OCI-LY1 (cell line): ENCODE measurements around the gene RANBP17.
A peak's percentile ranks its signal among the peaks of the same experiment; 100 is the strongest.

Source experiments
- H2AFZ ChIP-seq: fragments of 200-600 bp; sonication (generic), shearing (Covaris generic); 2 replicates; pipeline ENCODE4 v1.6.0; 2014; ENCODE audit warnings: antibody characterized with exemption, mild to moderate bottlenecking, low read length
- H3F3A ChIP-seq: fragments of 200-600 bp; sonication (generic), shearing (Covaris generic); 2 replicates; pipeline ENCODE4 v1.6.0; 2014; ENCODE audit warnings: mild to moderate bottlenecking, antibody characterized with exemption, low read length, moderate library complexity; ENCODE audit not compliant: insufficient read depth
- H3K27ac ChIP-seq: fragments of 200-600 bp; sonication (generic); 2 replicates; pipeline ENCODE4 v1.5.1; 2014; ENCODE audit warnings: low read length, mixed run types, mild to moderate bottlenecking, low read depth; ENCODE audit not compliant: poor library complexity, severe bottlenecking
- H3K27me3 ChIP-seq: fragments of 200-600 bp; sonication (generic); 2 replicates; pipeline ENCODE4 v1.6.0; 2014; ENCODE audit warnings: antibody characterized with exemption, mild to moderate bottlenecking, low read length, moderate library complexity; ENCODE audit not compliant: insufficient read depth
- H3K36me3 ChIP-seq: fragments of 200-600 bp; sonication (generic); 2 replicates; pipeline ENCODE4 v1.6.1; 2014; ENCODE audit warnings: mild to moderate bottlenecking, antibody characterized with exemption, low read length, moderate library complexity, mixed read lengths; ENCODE audit not compliant: insufficient read depth
- H3K4me1 ChIP-seq: fragments of 200-600 bp; sonication (generic); 2 replicates; pipeline ENCODE4 v1.5.1; 2014; ENCODE audit warnings: mild to moderate bottlenecking, low read length, moderate library complexity; ENCODE audit not compliant: insufficient read depth, severe bottlenecking
- H3K4me2 ChIP-seq: fragments of 200-600 bp; sonication (generic), shearing (Covaris generic); 2 replicates; pipeline ENCODE4 v1.6.1; 2014; ENCODE audit warnings: low read length
- H3K4me3 ChIP-seq: fragments of 200-600 bp; sonication (generic); 2 replicates; pipeline ENCODE4 v1.5.1; 2014; ENCODE audit warnings: low read length, low read depth, mild to moderate bottlenecking, mixed read lengths; ENCODE audit not compliant: poor library complexity, severe bottlenecking
- H3K79me2 ChIP-seq: fragments of 200-600 bp; shearing (Covaris generic); 2 replicates; pipeline ENCODE4 v1.6.1; 2016; ENCODE audit warnings: mixed run types, low read length, mixed read lengths; ENCODE audit not compliant: insufficient read depth
- H3K9ac ChIP-seq: fragments of 200-600 bp; sonication (generic), shearing (Covaris generic); 2 replicates; pipeline ENCODE4 v1.6.1; 2014; ENCODE audit warnings: mild to moderate bottlenecking, low read length, mixed read lengths
- H3K9me2 ChIP-seq: fragments of 200-600 bp; sonication (generic), shearing (Covaris generic); 2 replicates; pipeline ENCODE4 v1.6.1; 2014; ENCODE audit warnings: low read depth, mild to moderate bottlenecking, low read length, mixed read lengths
- H3K9me3 ChIP-seq: fragments of 200-600 bp; shearing (Covaris generic); 2 replicates; pipeline ENCODE4 v1.6.1; 2014; ENCODE audit warnings: low read length, mixed read lengths
- H4K20me1 ChIP-seq: fragments of 200-600 bp; sonication (generic), shearing (Covaris generic); 2 replicates; pipeline ENCODE4 v1.6.0; 2016; ENCODE audit warnings: mild to moderate bottlenecking, low read length; ENCODE audit not compliant: insufficient read depth
- CTCF ChIP-seq: fragments of 200-600 bp; sonication (generic), shearing (Covaris generic); IDR thresholded peaks from 2 replicates; pipeline ENCODE4 v1.5.1; 2017; ENCODE audit warnings: mild to moderate bottlenecking, antibody characterized with exemption, low read length, moderate library complexity, mixed read lengths
- EZH2 ChIP-seq: fragments of 200-600 bp; sonication (generic), shearing (Covaris generic); IDR thresholded peaks from 2 replicates; pipeline ENCODE4 v1.8.0; 2017; ENCODE audit warnings: borderline replicate concordance, mixed run types, mild to moderate bottlenecking, antibody characterized with exemption, low read length, moderate library complexity, mixed read lengths

RANBP17 gene

GRCh38 chr5:170892196-170892595 lies 30.4 kb downstream of the RANBP17 start:
- H3K4me3 ChIP-seq: no peak overlapping the region
- no peaks in the 10 kb centered on the region for H3K27me3 ChIP-seq
- H3K27ac ChIP-seq: no peak overlapping the region
- no peaks in the 10 kb centered on the region for H3F3A ChIP-seq
- H3K9me2 ChIP-seq: no peaks in the 10 kb centered on the region
- no peaks in the 10 kb centered on the region for H3K9me3 ChIP-seq
- no peak overlapping the region for H3K9ac ChIP-seq
- no peaks in the 10 kb centered on the region for H3K79me2 ChIP-seq
- no peaks in the 10 kb centered on the region for H4K20me1 ChIP-seq
- TF ChIP-seq EZH2 (no peak), CTCF (no peak)
- no peaks in the 10 kb centered on the region for H3K36me3 ChIP-seq
- H2AFZ ChIP-seq: no peak overlapping the region
- no peak overlapping the region for H3K4me2 ChIP-seq
- H3K4me1 ChIP-seq: no peaks in the 10 kb centered on the region

GRCh38 chr5:170894665-170895064 lies 32.8 kb downstream of the RANBP17 start:
- no peaks in the 10 kb centered on the region for H3K36me3 ChIP-seq
- no peaks in the 10 kb centered on the region for H3K27me3 ChIP-seq
- no peak overlapping the region for H3K4me3 ChIP-seq
- no peaks in the 10 kb centered on the region for H3K79me2 ChIP-seq
- H3K4me1 ChIP-seq: no peaks in the 10 kb centered on the region
- H4K20me1 ChIP-seq: no peaks in the 10 kb centered on the region
- TF ChIP-seq EZH2 (no peak), CTCF (no peak)
- H3K9me3 ChIP-seq: no peaks in the 10 kb centered on the region
- H3K9me2 ChIP-seq: no peaks in the 10 kb centered on the region
- H3K27ac ChIP-seq: no peak overlapping the region
- no peak overlapping the region for H3K9ac ChIP-seq
- H3K4me2 ChIP-seq: no peak overlapping the region
- H3F3A ChIP-seq: no peaks in the 10 kb centered on the region
- no peak overlapping the region for H2AFZ ChIP-seq

- Histone ChIP-seq H3K9me2 (no peaks in the 10 kb centered on the region), H3K27me3 (no peaks in the 10 kb centered on the region), H3K4me1 (no peaks in the 10 kb centered on the region), H3K27ac (no peak overlapping the region), H3K36me3 (no peaks in the 10 kb centered on the region), H2AFZ (no peak overlapping the region), H3K9me3 (no peaks in the 10 kb centered on the region), H3K4me3 (no peak overlapping the region), H3F3A (no peaks in the 10 kb centered on the region), H3K9ac (no peak overlapping the region), H3K79me2 (no peaks in the 10 kb centered on the region), H4K20me1 (no peaks in the 10 kb centered on the region), H3K4me2 (no peak overlapping the region)
- peak; percentile 23 for TF ChIP-seq CTCF
- no peak for TF ChIP-seq EZH2
Observed at GRCh38 chr5:170896779-170897178, 35.0 kb downstream of the RANBP17 start.
